Measurements from ENCODE around the gene GPR158. TPM values are rescaled to one million over a fixed set of nuclear protein-coding genes. Genes with fewer than 3 reads are reported as not detected.

GPR158 gene
- total RNA-seq, 1 experiment from 2014 or later, result 0.24 TPM

DNA sequence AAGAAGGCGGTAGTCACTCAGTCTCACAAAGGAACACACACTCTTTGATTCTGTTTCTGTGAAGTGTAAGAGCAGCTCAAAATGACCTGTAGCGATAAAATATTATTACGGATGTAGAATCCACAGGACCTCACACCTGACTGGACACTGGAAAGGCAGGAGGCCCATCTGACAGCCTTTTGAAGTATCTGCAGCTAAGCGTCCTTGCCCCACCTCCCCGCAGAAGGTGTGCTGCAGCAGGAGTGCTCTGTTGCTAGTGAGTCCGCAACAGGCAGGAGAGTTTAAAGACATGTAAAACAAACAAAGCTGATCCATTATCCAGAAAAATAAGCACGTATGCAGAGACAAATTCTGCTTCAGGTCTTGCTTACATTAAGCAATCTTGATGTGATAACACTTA is 355.5 kb downstream of the GPR158 start:
- Histone ChIP-seq H2AFZ (ENCODE audit: low read length) (no peak overlapping the region), H3K23me2 (ENCODE audit: insufficient read length, low read depth, low read length, poor library complexity, severe bottlenecking) (no peaks in the 10 kb centered on the region), H4K91ac (ENCODE audit: insufficient read length, low read depth, low read length) (no peak overlapping the region), H4K8ac (replicated peaks; ENCODE audit: insufficient read length, low read depth, low read length) (no peak overlapping the region), H3K79me1 (ENCODE audit: insufficient read depth, low read depth, low read length, poor library complexity, severe bottlenecking) (no peaks in the 10 kb centered on the region), H2BK120ac (ENCODE audit: low read depth, low read length, poor library complexity, severe bottlenecking) (no peak overlapping the region), H3T11ph (ENCODE audit: low read length) (no peak overlapping the region), H4K20me1 (ENCODE audit: control insufficient read depth, insufficient read depth, insufficient read length) (no peaks in the 10 kb centered on the region), H3K18ac (ENCODE audit: insufficient read length, low read depth, low read length) (no peak overlapping the region), H2AK5ac (ENCODE audit: insufficient read length, low read length) (no peak overlapping the region), H3K9ac (ENCODE audit: extremely low read depth, insufficient read length, low read length) (no peak overlapping the region), H4K5ac (ENCODE audit: insufficient read length, low read depth, low read length) (no peak overlapping the region), H3K14ac (ENCODE audit: insufficient read depth, low read length) (no peak overlapping the region), H2BK12ac (ENCODE audit: insufficient read length, low read depth, low read length) (no peak overlapping the region), H2BK5ac (ENCODE audit: insufficient read length, low read length) (no peak overlapping the region), H3K4me1 (ENCODE audit: insufficient read depth, low read length) (no peaks in the 10 kb centered on the region), H3K27me3 (ENCODE audit: insufficient read depth, low read length) (no peaks in the 10 kb centered on the region), H3K4me2 (ENCODE audit: insufficient read depth, insufficient read length, low read length) (no peak overlapping the region), H3K4ac (ENCODE audit: low read depth, low read length) (no peak overlapping the region), H3K9me3 (ENCODE audit: control insufficient read depth, low read depth, low read length) (no peaks in the 10 kb centered on the region), H2BK20ac (ENCODE audit: low read depth, low read length, poor library complexity, severe bottlenecking) (no peak overlapping the region), H3K56ac (ENCODE audit: insufficient read length, low read depth, low read length) (no peak overlapping the region), H3K23ac (ENCODE audit: insufficient read length, low read depth, low read length) (no peak overlapping the region), H3K27ac (ENCODE audit: insufficient read length, low read depth, low read length) (no peak overlapping the region), H3K79me2 (ENCODE audit: insufficient read depth, low read length) (no peaks in the 10 kb centered on the region), H2BK15ac (ENCODE audit: low read depth, low read length) (no peak overlapping the region)
- TF ChIP-seq, protein P1, sequence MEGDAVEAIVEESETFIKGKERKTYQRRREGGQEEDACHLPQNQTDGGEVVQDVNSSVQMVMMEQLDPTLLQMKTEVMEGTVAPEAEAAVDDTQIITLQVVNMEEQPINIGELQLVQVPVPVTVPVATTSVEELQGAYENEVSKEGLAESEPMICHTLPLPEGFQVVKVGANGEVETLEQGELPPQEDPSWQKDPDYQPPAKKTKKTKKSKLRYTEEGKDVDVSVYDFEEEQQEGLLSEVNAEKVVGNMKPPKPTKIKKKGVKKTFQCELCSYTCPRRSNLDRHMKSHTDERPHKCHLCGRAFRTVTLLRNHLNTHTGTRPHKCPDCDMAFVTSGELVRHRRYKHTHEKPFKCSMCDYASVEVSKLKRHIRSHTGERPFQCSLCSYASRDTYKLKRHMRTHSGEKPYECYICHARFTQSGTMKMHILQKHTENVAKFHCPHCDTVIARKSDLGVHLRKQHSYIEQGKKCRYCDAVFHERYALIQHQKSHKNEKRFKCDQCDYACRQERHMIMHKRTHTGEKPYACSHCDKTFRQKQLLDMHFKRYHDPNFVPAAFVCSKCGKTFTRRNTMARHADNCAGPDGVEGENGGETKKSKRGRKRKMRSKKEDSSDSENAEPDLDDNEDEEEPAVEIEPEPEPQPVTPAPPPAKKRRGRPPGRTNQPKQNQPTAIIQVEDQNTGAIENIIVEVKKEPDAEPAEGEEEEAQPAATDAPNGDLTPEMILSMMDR (conservative IDR thresholded peaks at IDR 0.05), result no peak
- Mint-ChIP-seq H3K27ac (no peak overlapping the region), H3K4me3 (no peak overlapping the region), H3K27me3 (ENCODE audit: low read depth) (no peaks in the 10 kb centered on the region), H3K4me1 (no peaks in the 10 kb centered on the region), H3K36me3 (ENCODE audit: insufficient read depth in 1 of 3, low read depth in 3 of 3) (no peaks in the 10 kb centered on the region), H3K9me3 (no peaks in the 10 kb centered on the region)
- no peak for DNase-seq
- WGBS (ENCODE audit: extremely low coverage, insufficient read length, low lambda C conversion rate), result no CpG with 5 or more reads among the region's 7 CpGs
